Measurements from ENCODE around the gene CDH11.

DNA sequence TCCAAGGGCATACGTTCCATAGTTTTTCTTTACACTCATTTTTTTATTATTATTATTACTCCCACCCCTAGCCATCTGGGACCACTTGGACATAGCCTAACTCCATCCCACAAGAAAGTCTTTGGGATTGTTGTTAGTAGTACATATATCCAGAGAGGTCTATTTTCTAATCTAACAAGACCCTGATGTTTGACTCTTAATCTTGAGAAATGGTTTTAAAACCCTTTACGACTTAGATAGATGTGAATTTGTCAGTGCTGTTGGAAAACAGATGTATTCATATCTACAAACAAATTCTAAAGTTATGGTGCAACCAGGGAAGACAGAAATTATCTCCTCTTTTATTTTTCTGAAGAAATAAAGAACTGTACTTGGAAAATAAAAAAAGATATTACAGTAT lies 197.8 kb downstream of the CDH11 start:
- no peak for TF ChIP-seq RAD21 (conservative IDR thresholded peaks at IDR 0.05)
- TF ChIP-seq SMC3 (conservative IDR thresholded peaks at IDR 0.05; ENCODE audit: poor library complexity): no peak
- no peak for TF ChIP-seq EZH2 (IDR thresholded peaks at IDR 0.05; ENCODE audit: borderline replicate concordance, insufficient read depth, low read length, poor library complexity, severe bottlenecking)
- TF ChIP-seq REST (IDR thresholded peaks at IDR 0.05; ENCODE audit: borderline replicate concordance): no peak
